IgD-negative memory B cell (primary cell): ENCODE data around the gene PRSS53. TPM values are rescaled to one million over a fixed set of nuclear protein-coding genes. Genes with fewer than 3 reads are reported as not detected.
A peak's percentile ranks its signal among the peaks of the same experiment; 100 is the strongest.
"Not testable (repeated sequence)": the region's sequence is repeated elsewhere in the genome, so short reads cannot be mapped to it uniquely, and the experiment has no call there.

Source experiments
- H3K27ac Mint-ChIP-seq, 3 donors: one replicate each; pipeline ENCODE4 v1.8.0; 2020 to 2022; ENCODE audit warnings: mild to moderate bottlenecking in 3 of 3, mixed read lengths in 3 of 3, moderate library complexity in 1 of 3
- H3K27me3 Mint-ChIP-seq: one replicate; pipeline ENCODE4 v1.8.0; 2021; ENCODE audit warnings: mixed read lengths
- H3K36me3 Mint-ChIP-seq: one replicate; pipeline ENCODE4 v1.8.0; 2020; ENCODE audit warnings: mild to moderate bottlenecking, mixed read lengths
- H3K4me1 Mint-ChIP-seq, 3 donors: one replicate each; pipeline ENCODE4 v1.8.0; 2020 to 2022; ENCODE audit warnings: mixed read lengths in 3 of 3, mild to moderate bottlenecking in 1 of 3
- H3K4me3 Mint-ChIP-seq, 4 donors: one replicate each; pipeline ENCODE4 v1.8.0; 2020 to 2022; ENCODE audit warnings: mild to moderate bottlenecking in 4 of 4, mixed read lengths in 4 of 4, moderate library complexity in 3 of 4
- H3K9me3 Mint-ChIP-seq, 3 donors: one replicate each; pipeline ENCODE4 v1.8.0; 2020 to 2021; ENCODE audit warnings: mixed read lengths in 3 of 3, mild to moderate bottlenecking in 1 of 3
- polyA plus RNA-seq: library from polyadenylated mRNA; unstranded; fragments of 300-500 nt; fragmentation: Illumina TruSeq; gene quantifications from one replicate; pipeline ENCODE4 v1.2.3, GENCODE V29; 2021

PRSS53 gene
- 0.83 TPM for polyA plus RNA-seq

GRCh38 chr16:31088459-31089183 is at the start of gene PRSS53:
TSS of gene PRSS53 (minus strand) at chr16:31088943. CDS start at chr16:31088809, 134 bp downstream.
- Mint-ChIP-seq H3K4me1 (peaks cover 0 to 4% (median 3%) of the 10 kb centered on the region in 3 donors), H3K36me3 (no peaks in the 10 kb centered on the region), H3K27ac (no peak within 1 kb of the TSS), H3K27me3 (no peaks in the 10 kb centered on the region), H3K9me3 (no peaks in the 10 kb centered on the region), H3K4me3 (no peak within 1 kb of the TSS)

GRCh38 chr16:31136822-31137499 is 48.2 kb upstream of the PRSS53 start:
- not testable (repeated sequence) for H3K27me3 Mint-ChIP-seq, H3K27ac Mint-ChIP-seq, H3K9me3 Mint-ChIP-seq, H3K36me3 Mint-ChIP-seq, H3K4me1 Mint-ChIP-seq
- peak overlapping the region in 1 of 4 donors; percentile 47 for H3K4me3 Mint-ChIP-seq

GRCh38 chr16:31136287-31136662 is 47.5 kb upstream of the PRSS53 start:
- H3K36me3 Mint-ChIP-seq: no peaks in the 10 kb centered on the region
- peaks cover 0 to 3% (median 0%) of the 10 kb centered on the region in 3 donors for H3K4me1 Mint-ChIP-seq
- H3K4me3 Mint-ChIP-seq: peak overlapping the region in 1 of 4 donors; percentile 47
- H3K9me3 Mint-ChIP-seq: no peaks in the 10 kb centered on the region
- no peak overlapping the region for H3K27ac Mint-ChIP-seq
- H3K27me3 Mint-ChIP-seq: no peaks in the 10 kb centered on the region

- H3K27ac Mint-ChIP-seq: no peak within 1 kb of the TSS
- no peaks in the 10 kb centered on the region for H3K36me3 Mint-ChIP-seq
- no peaks in the 10 kb centered on the region for H3K9me3 Mint-ChIP-seq
- peak within 1 kb of the TSS in 1 of 4 donors; percentile 47 for H3K4me3 Mint-ChIP-seq
- peaks cover 0 to 1% (median 0%) of the 10 kb centered on the region in 3 donors for H3K4me1 Mint-ChIP-seq
- no peaks in the 10 kb centered on the region for H3K27me3 Mint-ChIP-seq
Measured at GRCh38 chr16:31135535-31136286, 47.0 kb upstream of the PRSS53 start, which contains the start of gene PRSS8. TSS of gene PRSS8 (minus strand) at chr16:31135727. CDS start at chr16:31135498, 229 bp downstream.

GRCh38 chr16:31134625-31135534 is 46.1 kb upstream of the PRSS53 start:
- H3K9me3 Mint-ChIP-seq: no peaks in the 10 kb centered on the region
- H3K36me3 Mint-ChIP-seq: no peaks in the 10 kb centered on the region
- H3K4me3 Mint-ChIP-seq: no peak overlapping the region
- no peaks in the 10 kb centered on the region for H3K27me3 Mint-ChIP-seq
- no peaks in the 10 kb centered on the region for H3K4me1 Mint-ChIP-seq
- H3K27ac Mint-ChIP-seq: no peak overlapping the region

GRCh38 chr16:31134091-31134571 is 45.4 kb upstream of the PRSS53 start:
- Mint-ChIP-seq H3K27ac (no peak overlapping the region), H3K9me3 (no peaks in the 10 kb centered on the region), H3K27me3 (no peaks in the 10 kb centered on the region), H3K36me3 (no peaks in the 10 kb centered on the region), H3K4me1 (no peaks in the 10 kb centered on the region), H3K4me3 (no peak overlapping the region)

GRCh38 chr16:31133046-31133501 is 44.3 kb upstream of the PRSS53 start:
- H3K27ac Mint-ChIP-seq: peak overlapping the region in 1 of 3 donors; percentile 31
- no peak overlapping the region for H3K4me3 Mint-ChIP-seq
- H3K36me3 Mint-ChIP-seq: no peaks in the 10 kb centered on the region
- no peaks in the 10 kb centered on the region for H3K9me3 Mint-ChIP-seq
- H3K27me3 Mint-ChIP-seq: no peaks in the 10 kb centered on the region
- H3K4me1 Mint-ChIP-seq: no peaks in the 10 kb centered on the region

- peak overlapping the region in 1 of 3 donors; percentile 31 for H3K27ac Mint-ChIP-seq
- H3K4me3 Mint-ChIP-seq: no peak overlapping the region
- H3K9me3 Mint-ChIP-seq: no peaks in the 10 kb centered on the region
- no peaks in the 10 kb centered on the region for H3K4me1 Mint-ChIP-seq
- H3K36me3 Mint-ChIP-seq: no peaks in the 10 kb centered on the region
- H3K27me3 Mint-ChIP-seq: no peaks in the 10 kb centered on the region
Measured at GRCh38 chr16:31132303-31132979, 43.7 kb upstream of the PRSS53 start.

GRCh38 chr16:31131841-31132271 is 43.1 kb upstream of the PRSS53 start:
- Mint-ChIP-seq H3K27ac (no peak overlapping the region), H3K27me3 (no peaks in the 10 kb centered on the region), H3K36me3 (no peaks in the 10 kb centered on the region), H3K4me3 (no peak overlapping the region), H3K4me1 (no peaks in the 10 kb centered on the region), H3K9me3 (no peaks in the 10 kb centered on the region)

- no peak overlapping the region for H3K27ac Mint-ChIP-seq
- H3K9me3 Mint-ChIP-seq: no peaks in the 10 kb centered on the region
- no peaks in the 10 kb centered on the region for H3K27me3 Mint-ChIP-seq
- H3K36me3 Mint-ChIP-seq: no peaks in the 10 kb centered on the region
- H3K4me1 Mint-ChIP-seq: no peaks in the 10 kb centered on the region
- H3K4me3 Mint-ChIP-seq: no peak overlapping the region
Measured at GRCh38 chr16:31131416-31131815, 42.7 kb upstream of the PRSS53 start.

- Mint-ChIP-seq H3K4me1 (peaks cover 0 to under 1% (median 0%) of the 10 kb centered on the region in 3 donors), H3K27me3 (no peaks in the 10 kb centered on the region), H3K4me3 (no peak overlapping the region), H3K27ac (no peak overlapping the region), H3K36me3 (no peaks in the 10 kb centered on the region), H3K9me3 (no peaks in the 10 kb centered on the region)
Measured at GRCh38 chr16:31130899-31131298, 42.2 kb upstream of the PRSS53 start.

- no peaks in the 10 kb centered on the region for H3K27me3 Mint-ChIP-seq
- peaks cover 0 to 2% (median 0%) of the 10 kb centered on the region in 3 donors for H3K4me1 Mint-ChIP-seq
- H3K27ac Mint-ChIP-seq: no peak overlapping the region
- H3K36me3 Mint-ChIP-seq: no peaks in the 10 kb centered on the region
- H3K4me3 Mint-ChIP-seq: no peak overlapping the region
- H3K9me3 Mint-ChIP-seq: no peaks in the 10 kb centered on the region
Measured at GRCh38 chr16:31130336-31130891, 41.7 kb upstream of the PRSS53 start.

- Mint-ChIP-seq H3K36me3 (no peaks in the 10 kb centered on the region), H3K4me3 (no peak overlapping the region), H3K27me3 (no peaks in the 10 kb centered on the region), H3K4me1 (peaks cover 0 to 2% (median 0%) of the 10 kb centered on the region in 3 donors), H3K27ac (no peak overlapping the region), H3K9me3 (no peaks in the 10 kb centered on the region)
Measured at GRCh38 chr16:31129568-31130335, 41.0 kb upstream of the PRSS53 start.
